OCI-LY1 (cell line): Measurements from ENCODE around the gene PARD3.

ENCODE experiments used
- H2AFZ ChIP-seq: fragments of 200-600 bp; sonication (generic), shearing (Covaris generic); 2 replicates; pipeline ENCODE4 v1.6.0; 2014; ENCODE audit warnings: antibody characterized with exemption, mild to moderate bottlenecking, low read length
- H3F3A ChIP-seq: fragments of 200-600 bp; sonication (generic), shearing (Covaris generic); 2 replicates; pipeline ENCODE4 v1.6.0; 2014; ENCODE audit warnings: mild to moderate bottlenecking, antibody characterized with exemption, low read length, moderate library complexity; ENCODE audit not compliant: insufficient read depth
- H3K27ac ChIP-seq: fragments of 200-600 bp; sonication (generic); 2 replicates; pipeline ENCODE4 v1.5.1; 2014; ENCODE audit warnings: low read length, mixed run types, mild to moderate bottlenecking, low read depth; ENCODE audit not compliant: poor library complexity, severe bottlenecking
- H3K27me3 ChIP-seq: fragments of 200-600 bp; sonication (generic); 2 replicates; pipeline ENCODE4 v1.6.0; 2014; ENCODE audit warnings: antibody characterized with exemption, mild to moderate bottlenecking, low read length, moderate library complexity; ENCODE audit not compliant: insufficient read depth
- H3K36me3 ChIP-seq: fragments of 200-600 bp; sonication (generic); 2 replicates; pipeline ENCODE4 v1.6.1; 2014; ENCODE audit warnings: mild to moderate bottlenecking, antibody characterized with exemption, low read length, moderate library complexity, mixed read lengths; ENCODE audit not compliant: insufficient read depth
- H3K4me1 ChIP-seq: fragments of 200-600 bp; sonication (generic); 2 replicates; pipeline ENCODE4 v1.5.1; 2014; ENCODE audit warnings: mild to moderate bottlenecking, low read length, moderate library complexity; ENCODE audit not compliant: insufficient read depth, severe bottlenecking
- H3K4me2 ChIP-seq: fragments of 200-600 bp; sonication (generic), shearing (Covaris generic); 2 replicates; pipeline ENCODE4 v1.6.1; 2014; ENCODE audit warnings: low read length
- H3K4me3 ChIP-seq: fragments of 200-600 bp; sonication (generic); 2 replicates; pipeline ENCODE4 v1.5.1; 2014; ENCODE audit warnings: low read length, low read depth, mild to moderate bottlenecking, mixed read lengths; ENCODE audit not compliant: poor library complexity, severe bottlenecking
- H3K79me2 ChIP-seq: fragments of 200-600 bp; shearing (Covaris generic); 2 replicates; pipeline ENCODE4 v1.6.1; 2016; ENCODE audit warnings: mixed run types, low read length, mixed read lengths; ENCODE audit not compliant: insufficient read depth
- H3K9ac ChIP-seq: fragments of 200-600 bp; sonication (generic), shearing (Covaris generic); 2 replicates; pipeline ENCODE4 v1.6.1; 2014; ENCODE audit warnings: mild to moderate bottlenecking, low read length, mixed read lengths
- H3K9me2 ChIP-seq: fragments of 200-600 bp; sonication (generic), shearing (Covaris generic); 2 replicates; pipeline ENCODE4 v1.6.1; 2014; ENCODE audit warnings: low read depth, mild to moderate bottlenecking, low read length, mixed read lengths
- H3K9me3 ChIP-seq: fragments of 200-600 bp; shearing (Covaris generic); 2 replicates; pipeline ENCODE4 v1.6.1; 2014; ENCODE audit warnings: low read length, mixed read lengths
- H4K20me1 ChIP-seq: fragments of 200-600 bp; sonication (generic), shearing (Covaris generic); 2 replicates; pipeline ENCODE4 v1.6.0; 2016; ENCODE audit warnings: mild to moderate bottlenecking, low read length; ENCODE audit not compliant: insufficient read depth
- EZH2 ChIP-seq: fragments of 200-600 bp; sonication (generic), shearing (Covaris generic); IDR thresholded peaks from 2 replicates; pipeline ENCODE4 v1.8.0; 2017; ENCODE audit warnings: borderline replicate concordance, mixed run types, mild to moderate bottlenecking, antibody characterized with exemption, low read length, moderate library complexity, mixed read lengths
- TF ChIP-seq, protein P1 (sequence below): fragments of 200-600 bp; sonication (generic), shearing (Covaris generic); IDR thresholded peaks from 2 replicates; pipeline ENCODE4 v1.5.1; 2017; ENCODE audit warnings: mild to moderate bottlenecking, antibody characterized with exemption, low read length, moderate library complexity, mixed read lengths

Gene PARD3

GRCh38 chr10:34719328-34719727 lies 95.8 kb downstream of the PARD3 start:
- TF ChIP-seq, protein P1, sequence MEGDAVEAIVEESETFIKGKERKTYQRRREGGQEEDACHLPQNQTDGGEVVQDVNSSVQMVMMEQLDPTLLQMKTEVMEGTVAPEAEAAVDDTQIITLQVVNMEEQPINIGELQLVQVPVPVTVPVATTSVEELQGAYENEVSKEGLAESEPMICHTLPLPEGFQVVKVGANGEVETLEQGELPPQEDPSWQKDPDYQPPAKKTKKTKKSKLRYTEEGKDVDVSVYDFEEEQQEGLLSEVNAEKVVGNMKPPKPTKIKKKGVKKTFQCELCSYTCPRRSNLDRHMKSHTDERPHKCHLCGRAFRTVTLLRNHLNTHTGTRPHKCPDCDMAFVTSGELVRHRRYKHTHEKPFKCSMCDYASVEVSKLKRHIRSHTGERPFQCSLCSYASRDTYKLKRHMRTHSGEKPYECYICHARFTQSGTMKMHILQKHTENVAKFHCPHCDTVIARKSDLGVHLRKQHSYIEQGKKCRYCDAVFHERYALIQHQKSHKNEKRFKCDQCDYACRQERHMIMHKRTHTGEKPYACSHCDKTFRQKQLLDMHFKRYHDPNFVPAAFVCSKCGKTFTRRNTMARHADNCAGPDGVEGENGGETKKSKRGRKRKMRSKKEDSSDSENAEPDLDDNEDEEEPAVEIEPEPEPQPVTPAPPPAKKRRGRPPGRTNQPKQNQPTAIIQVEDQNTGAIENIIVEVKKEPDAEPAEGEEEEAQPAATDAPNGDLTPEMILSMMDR: no peak
- no peak for TF ChIP-seq EZH2
- no peak overlapping the region for H3K9ac ChIP-seq
- no peaks in the 10 kb centered on the region for H3K4me1 ChIP-seq
- no peak overlapping the region for H3K27ac ChIP-seq
- no peaks in the 10 kb centered on the region for H3F3A ChIP-seq
- H3K4me3 ChIP-seq: no peak overlapping the region
- no peaks in the 10 kb centered on the region for H4K20me1 ChIP-seq
- no peaks in the 10 kb centered on the region for H3K79me2 ChIP-seq
- no peaks in the 10 kb centered on the region for H3K9me2 ChIP-seq
- H3K9me3 ChIP-seq: no peaks in the 10 kb centered on the region
- H3K36me3 ChIP-seq: no peaks in the 10 kb centered on the region
- 0 out of 2 replicates have a peak, but pooled peaks cover 2% of the 10 kb centered on the region for H3K27me3 ChIP-seq
- H3K4me2 ChIP-seq: no peak overlapping the region
- no peak overlapping the region for H2AFZ ChIP-seq

DNA sequence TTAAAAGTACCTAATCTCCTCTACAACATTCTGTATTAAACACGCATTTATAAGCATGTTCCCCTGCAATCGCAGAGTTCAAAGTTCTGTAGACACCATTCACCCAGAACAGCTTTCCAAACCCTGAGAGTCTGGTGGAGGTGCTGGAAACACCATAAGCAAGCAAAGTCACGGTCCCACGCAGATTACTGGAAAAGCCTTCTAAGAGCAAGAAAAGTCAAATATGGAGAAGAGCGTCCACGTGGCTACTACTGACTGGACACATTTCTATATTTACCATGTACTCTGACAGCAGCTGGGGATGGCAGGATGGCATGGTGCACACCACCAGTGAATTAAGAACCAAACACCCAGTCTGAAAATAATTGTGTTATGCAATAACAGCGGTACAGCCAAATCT lies 97.7 kb downstream of the PARD3 start:
- H3K79me2 ChIP-seq: no peaks in the 10 kb centered on the region
- H4K20me1 ChIP-seq: no peaks in the 10 kb centered on the region
- TF ChIP-seq, protein P1: no peak
- no peak for TF ChIP-seq EZH2
- no peak overlapping the region for H3K9ac ChIP-seq
- H2AFZ ChIP-seq: no peak overlapping the region
- H3K4me1 ChIP-seq: no peaks in the 10 kb centered on the region
- H3K27me3 ChIP-seq: 0 out of 2 replicates have a peak, but pooled peaks cover 3% of the 10 kb centered on the region
- H3K27ac ChIP-seq: no peak overlapping the region
- H3K4me3 ChIP-seq: no peak overlapping the region
- no peaks in the 10 kb centered on the region for H3K36me3 ChIP-seq
- no peaks in the 10 kb centered on the region for H3F3A ChIP-seq
- no peaks in the 10 kb centered on the region for H3K9me2 ChIP-seq
- no peak overlapping the region for H3K4me2 ChIP-seq
- H3K9me3 ChIP-seq: no peaks in the 10 kb centered on the region

GRCh38 chr10:34716958-34717357 lies 98.1 kb downstream of the PARD3 start:
- Histone ChIP-seq H3K36me3 (no peaks in the 10 kb centered on the region), H3K4me2 (no peak overlapping the region)

More at GRCh38 chr10:34716958-34717357, 98.1 kb downstream of the PARD3 start:
- no peaks in the 10 kb centered on the region for H3K79me2 ChIP-seq
- H4K20me1 ChIP-seq: no peaks in the 10 kb centered on the region
- no peaks in the 10 kb centered on the region for H3K4me1 ChIP-seq
- no peak overlapping the region for H3K9ac ChIP-seq
- no peaks in the 10 kb centered on the region for H3K9me2 ChIP-seq
- H3K4me3 ChIP-seq: no peak overlapping the region
- H2AFZ ChIP-seq: no peak overlapping the region
- H3K27me3 ChIP-seq: 0 out of 2 replicates have a peak, but pooled peaks cover 7% of the 10 kb centered on the region
- no peaks in the 10 kb centered on the region for H3K9me3 ChIP-seq
- TF ChIP-seq, protein P1: no peak
- TF ChIP-seq EZH2: no peak
- no peaks in the 10 kb centered on the region for H3F3A ChIP-seq
- no peak overlapping the region for H3K27ac ChIP-seq
